ENCODE results near the gene A4GALT.

GRCh38 chr22:42678894-42679293 lies 41.8 kb downstream of the A4GALT start:
- TF ChIP-seq EP300 (IDR thresholded peaks at IDR 0.05) (no peak), CTCF (IDR thresholded peaks at IDR 0.05) (no peak)
